Lung (tissue), 13 donors: ENCODE measurements around the gene NUP98. TPM values are rescaled to one million over a fixed set of nuclear protein-coding genes. Genes with fewer than 3 reads are reported as not detected.

Source experiments
- ATAC-seq: fragments of 200-7000 bp; cut with Tn5 transposase; one replicate; pipeline ENCODE4 v1.9.1; 2020; ENCODE audit warnings: moderate number of reproducible peaks; ENCODE audit not compliant: insufficient read depth, low FRiP score
- DNase-seq, 3 donors: peaks; one replicate each; pipeline ENCODE4 v3.0.0-alpha.2; 2013 to 2017
- H3K27ac ChIP-seq, 2 donors: one replicate each; pipeline ENCODE4 v1.5.1; 2013; ENCODE audit warnings: mild to moderate bottlenecking in 2 of 2, moderate library complexity in 2 of 2, control low read depth in 1 of 2, inconsistent platforms in 1 of 2, low read depth in 1 of 2, low read length in 1 of 2
- H3K27me3 ChIP-seq, 3 donors: one replicate each; pipeline ENCODE4 v1.5.1; 2013; ENCODE audit warnings: low read length in 2 of 3; ENCODE audit not compliant: control insufficient read depth in 3 of 3, insufficient read depth in 3 of 3
- H3K36me3 ChIP-seq, 4 donors: one replicate each; pipeline ENCODE4 v1.5.1; 2013; ENCODE audit warnings: low read length in 4 of 4, mild to moderate bottlenecking in 1 of 4, moderate library complexity in 1 of 4; ENCODE audit not compliant: control insufficient read depth in 4 of 4, insufficient read depth in 4 of 4
- H3K4me1 ChIP-seq, 5 donors: one replicate each; pipeline ENCODE4 v1.5.1; 2013; ENCODE audit warnings: low read length in 5 of 5, mild to moderate bottlenecking in 2 of 5, moderate library complexity in 1 of 5; ENCODE audit not compliant: control insufficient read depth in 5 of 5, insufficient read depth in 5 of 5
- H3K4me3 ChIP-seq: one replicate; pipeline ENCODE4 v1.5.1; 2013; ENCODE audit warnings: mild to moderate bottlenecking, control low read depth, moderate library complexity
- H3K9ac ChIP-seq, 2 donors: one replicate each; pipeline ENCODE4 v1.5.1; 2013; ENCODE audit warnings: low read length in 2 of 2, control low read depth in 1 of 2; ENCODE audit not compliant: insufficient read depth in 1 of 2
- H3K9me3 ChIP-seq, 4 donors: one replicate each; pipeline ENCODE4 v1.5.1; 2013; ENCODE audit warnings: low read length in 3 of 4, mild to moderate bottlenecking in 1 of 4, moderate library complexity in 1 of 4; ENCODE audit not compliant: control insufficient read depth in 4 of 4, insufficient read depth in 3 of 4
- WGBS, 2 donors: extraction: QIAGEN DNeasy Blood & Tissue Kit; methylation state at CpG; one replicate each; pipeline ENCODE4 v1.1.7; 2013; 5-methylcytosine and 5-hydroxymethylcytosine counted together
- polyA plus RNA-seq, 2 donors: library from polyadenylated mRNA; stranded (reverse); fragments of 200-250 nt; gene quantifications; one replicate each; pipeline ENCODE4 v1.2.1, GENCODE V29; 2013
- small RNA-seq: library from RNA; depleted of rRNA; stranded (forward); fragments of <200 nt; gene quantifications from one replicate; pipeline ENCODE3, GENCODE V24; 2014; ENCODE audit warnings: low replicate concordance
- total RNA-seq, 2 donors: library from RNA; depleted of rRNA in 1 of 2; stranded (reverse); fragments of >200 nt in 1 of 2; gene quantifications; one replicate each; pipeline ENCODE4 v1.2.1, GENCODE V29; 2014 to 2021
- TF ChIP-seq, protein P1 (sequence below): IDR thresholded peaks from 2 replicates; pipeline ENCODE4 v1.5.1; 2012; ENCODE audit warnings: mild to moderate bottlenecking; ENCODE audit errors: control extremely low read depth, extremely low read depth
- donor health status: control.
- donor health status: control.
- donor health status: Bipolar disorder and iron deficiency.
- donor health status: healthy.
- donor health status: DM: yes; HTN: yes; CAD: no.

Gene NUP98
- total and polyA plus RNA-seq, 4 donors, result 16.6 to 109 (median 59.7) TPM

DNA sequence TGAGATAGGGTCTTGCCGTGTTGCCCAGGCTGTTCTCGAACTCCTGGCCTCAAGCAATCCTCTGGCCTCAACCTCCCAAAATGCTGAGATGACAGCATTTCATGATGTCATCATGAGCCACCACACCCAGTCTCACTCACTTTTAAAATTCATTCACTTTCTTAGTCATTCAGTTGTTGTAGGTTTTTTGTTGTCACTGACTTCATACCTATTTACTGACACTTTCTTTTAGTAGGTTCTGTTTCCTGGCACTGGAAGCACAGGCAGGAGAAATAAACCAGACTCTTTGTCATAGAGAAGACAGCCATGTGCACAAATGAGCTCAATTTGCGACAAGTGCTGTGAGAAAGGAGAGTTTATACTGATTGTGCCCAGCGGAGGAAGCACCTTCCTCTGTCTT lies 166.0 kb downstream of the NUP98 start:
- Histone ChIP-seq H3K9me3 (peaks cover 0 to 2% (median 0%) of the 10 kb centered on the region in 4 donors), H3K27me3 (no peaks in the 10 kb centered on the region), H3K36me3 (no peaks in the 10 kb centered on the region), H3K4me1 (no peaks in the 10 kb centered on the region), H3K9ac (no peak overlapping the region), H3K27ac (no peak overlapping the region), H3K4me3 (no peak overlapping the region)
- ATAC-seq (no peak), DNase-seq (no peak)
- TF ChIP-seq, protein P1, sequence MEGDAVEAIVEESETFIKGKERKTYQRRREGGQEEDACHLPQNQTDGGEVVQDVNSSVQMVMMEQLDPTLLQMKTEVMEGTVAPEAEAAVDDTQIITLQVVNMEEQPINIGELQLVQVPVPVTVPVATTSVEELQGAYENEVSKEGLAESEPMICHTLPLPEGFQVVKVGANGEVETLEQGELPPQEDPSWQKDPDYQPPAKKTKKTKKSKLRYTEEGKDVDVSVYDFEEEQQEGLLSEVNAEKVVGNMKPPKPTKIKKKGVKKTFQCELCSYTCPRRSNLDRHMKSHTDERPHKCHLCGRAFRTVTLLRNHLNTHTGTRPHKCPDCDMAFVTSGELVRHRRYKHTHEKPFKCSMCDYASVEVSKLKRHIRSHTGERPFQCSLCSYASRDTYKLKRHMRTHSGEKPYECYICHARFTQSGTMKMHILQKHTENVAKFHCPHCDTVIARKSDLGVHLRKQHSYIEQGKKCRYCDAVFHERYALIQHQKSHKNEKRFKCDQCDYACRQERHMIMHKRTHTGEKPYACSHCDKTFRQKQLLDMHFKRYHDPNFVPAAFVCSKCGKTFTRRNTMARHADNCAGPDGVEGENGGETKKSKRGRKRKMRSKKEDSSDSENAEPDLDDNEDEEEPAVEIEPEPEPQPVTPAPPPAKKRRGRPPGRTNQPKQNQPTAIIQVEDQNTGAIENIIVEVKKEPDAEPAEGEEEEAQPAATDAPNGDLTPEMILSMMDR, result no peak
- 93 to 100% methylated on average over 4 of the region's 4 CpGs for WGBS, 2 donors

DNA sequence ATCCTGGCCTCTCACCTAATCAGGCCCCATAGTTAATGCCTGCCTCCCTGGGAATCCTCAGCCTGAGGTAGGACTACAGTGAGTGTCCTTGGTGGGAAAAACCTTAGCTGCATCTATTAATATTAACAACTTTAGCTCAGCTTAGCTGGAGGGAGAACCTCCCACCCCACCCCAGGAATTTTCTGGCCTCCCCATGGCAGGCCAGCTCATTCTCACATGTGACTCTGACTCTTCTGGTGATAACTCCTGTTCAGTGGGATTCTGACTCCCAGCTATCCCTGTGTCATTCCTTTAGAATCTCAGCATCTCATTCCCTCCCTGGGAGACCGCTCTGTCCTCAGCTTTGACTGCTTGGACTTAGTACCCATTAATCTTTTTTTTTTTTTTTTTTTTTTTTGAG lies 170.1 kb downstream of the NUP98 start:
- ATAC-seq, result no peak
- no peak for DNase-seq
- 87 to 100% methylated on average over 1 of the region's 1 CpG for WGBS, 2 donors
- H3K27ac ChIP-seq, result no peak overlapping the region
- H3K9me3 ChIP-seq, result no peaks in the 10 kb centered on the region
- TF ChIP-seq, protein P1, result no peak
- no peaks in the 10 kb centered on the region for H3K27me3 ChIP-seq
- no peak overlapping the region for H3K4me3 ChIP-seq
- H3K4me1 ChIP-seq, result no peaks in the 10 kb centered on the region
- no peak overlapping the region for H3K9ac ChIP-seq
- H3K36me3 ChIP-seq, result no peaks in the 10 kb centered on the region

DNA sequence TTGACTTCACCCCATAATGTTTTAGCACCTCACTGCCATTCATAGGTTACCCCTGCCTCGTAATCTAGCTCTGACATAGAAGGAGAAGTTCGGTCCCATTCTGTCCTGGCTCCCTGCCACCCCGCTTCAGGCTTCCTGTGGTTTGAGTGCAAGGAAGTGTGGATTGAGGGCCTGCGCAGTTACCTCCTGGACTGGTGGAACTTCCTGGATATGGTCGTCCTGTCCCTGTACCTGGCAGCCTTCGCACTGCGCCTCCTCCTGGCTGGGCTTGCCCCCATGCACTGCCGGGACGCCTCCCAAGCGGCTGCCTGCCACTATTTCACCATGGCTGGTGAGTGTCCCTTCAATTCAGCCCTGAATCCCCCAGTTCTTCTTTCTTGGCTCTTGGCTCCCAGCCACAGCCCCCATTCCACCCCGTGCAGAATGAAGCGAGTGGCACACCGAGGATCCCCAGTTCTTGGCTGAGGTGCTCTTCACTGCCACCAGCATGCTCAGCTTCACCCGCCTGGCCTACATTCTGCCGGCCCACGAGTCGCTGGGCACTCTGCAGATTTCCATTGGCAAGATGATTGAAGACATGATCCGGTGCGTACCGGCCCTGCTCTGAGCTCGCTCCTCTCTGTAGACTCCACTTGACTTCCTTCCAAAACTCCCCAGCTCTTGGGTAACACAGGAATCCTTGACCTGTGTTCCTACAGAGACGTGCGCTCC lies 170.9 kb downstream of the NUP98 start:
- Histone ChIP-seq H3K9me3 (no peaks in the 10 kb centered on the region), H3K27me3 (no peaks in the 10 kb centered on the region), H3K4me1 (no peaks in the 10 kb centered on the region), H3K36me3 (no peaks in the 10 kb centered on the region), H3K27ac (no peak overlapping the region), H3K4me3 (no peak overlapping the region), H3K9ac (no peak overlapping the region)
- no peak for DNase-seq
- WGBS, 2 donors, result 33 to 59% methylated on average over 23 of the region's 23 CpGs
- ATAC-seq, result peak; percentile 46
- TF ChIP-seq, protein P1, result no peak

Small RNA genes within 50 kb of the gene (small RNA-seq; reads per million reads assigned to genes)
- not detected for gene RF00019
- gene RNU6-1143P, result not detected
- not detected for gene RNU7-50P

Other genes with a start within 250 kb of the NUP98 start
- gene ART5, start 155.6 kb downstream of the NUP98 start, total RNA-seq, result 1 to 10 TPM; 1.0 to 1.7 TPM
- gene ART5, start 155.6 kb downstream of the NUP98 start, polyA plus RNA-seq, result under 1 TPM; 0.08 to 0.17 TPM
- under 1 TPM; 0.68 to 0.80 TPM for gene ART1, start 152.4 kb downstream of the NUP98 start, total RNA-seq
- under 1 TPM in 1 of 2 donors, not detected in 1; 0.14 TPM for gene ART1, start 152.4 kb downstream of the NUP98 start, polyA plus RNA-seq
- 1 to 10 TPM in 1 of 2 donors, under 1 TPM in 1; 0.71 to 2.9 TPM for gene CHRNA10, start 126.2 kb downstream of the NUP98 start, total RNA-seq
- gene CHRNA10, start 126.2 kb downstream of the NUP98 start, polyA plus RNA-seq, result 1 to 10 TPM; 1.5 to 1.6 TPM
- gene PGAP2, start 11.0 kb upstream of the NUP98 start, total RNA-seq, result 10 to 100 TPM; 22.4 to 23.6 TPM
- gene PGAP2, start 11.0 kb upstream of the NUP98 start, polyA plus RNA-seq, result 10 to 100 TPM; 17.5 to 19.4 TPM
- gene RHOG, start 43.4 kb upstream of the NUP98 start, total RNA-seq, result 10 to 100 TPM; 15.4 to 95.8 TPM
- gene RHOG, start 43.4 kb upstream of the NUP98 start, polyA plus RNA-seq, result 100 to 1,000 TPM in 1 of 2 donors, 10 to 100 TPM in 1; 69.4 to 287 TPM
- 10 to 100 TPM; 49.7 to 56.4 TPM for gene STIM1, start 58.1 kb upstream of the NUP98 start, total RNA-seq
- 10 to 100 TPM; 12.1 to 32.6 TPM for gene STIM1, start 58.1 kb upstream of the NUP98 start, polyA plus RNA-seq